PC-3 (cell line): ENCODE measurements around the gene SYNPO.

Source experiments
- EZH2 ChIP-seq: fragments of 300-600 bp; sonication (generic); IDR thresholded peaks from one replicate; pipeline ENCODE4 v1.6.1; 2017; ENCODE audit warnings: antibody characterized with exemption, mild to moderate bottlenecking, low read length; ENCODE audit not compliant: unreplicated experiment
- TF ChIP-seq, protein P1 (sequence below): fragments of 300-600 bp; sonication (generic); conservative IDR thresholded peaks from 2 replicates; pipeline ENCODE4 v1.5.1; 2017; ENCODE audit warnings: antibody characterized with exemption, low read depth, mild to moderate bottlenecking, low read length

DNA sequence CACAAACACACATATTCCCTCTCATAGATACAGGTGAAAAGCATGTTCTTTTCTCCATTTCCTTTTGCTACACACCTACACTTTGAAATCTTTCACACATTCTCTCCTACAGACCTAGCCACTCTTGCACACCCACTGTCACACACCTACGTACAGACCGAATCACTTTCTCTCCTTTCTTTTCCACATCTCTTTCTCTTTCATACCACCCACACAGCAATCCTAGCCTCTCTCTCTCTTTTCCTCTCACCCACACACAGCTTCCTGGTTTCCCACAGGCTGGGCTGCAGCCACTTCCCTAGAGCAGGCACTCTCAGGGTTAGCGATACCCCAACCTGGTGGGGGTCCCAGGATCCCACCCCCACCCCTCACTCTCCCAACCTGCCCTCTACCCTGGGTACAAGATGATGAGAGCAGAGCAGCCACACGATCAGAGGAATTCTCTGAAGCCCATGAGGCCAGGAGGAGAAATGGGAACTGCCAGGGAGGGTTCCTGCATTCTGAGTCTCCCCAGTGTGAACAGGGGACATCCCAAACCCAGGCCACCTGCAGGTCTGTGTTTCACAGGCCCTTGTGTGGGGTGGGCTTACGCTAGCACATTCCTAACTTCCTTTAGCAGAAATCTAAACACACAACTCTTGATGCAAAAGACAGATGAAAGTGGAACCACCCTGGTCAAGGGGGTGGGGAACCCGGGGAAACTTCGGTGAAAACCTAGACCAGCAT is 17.1 kb upstream of the SYNPO start:
- TF ChIP-seq EZH2 = no peak
- TF ChIP-seq, protein P1, sequence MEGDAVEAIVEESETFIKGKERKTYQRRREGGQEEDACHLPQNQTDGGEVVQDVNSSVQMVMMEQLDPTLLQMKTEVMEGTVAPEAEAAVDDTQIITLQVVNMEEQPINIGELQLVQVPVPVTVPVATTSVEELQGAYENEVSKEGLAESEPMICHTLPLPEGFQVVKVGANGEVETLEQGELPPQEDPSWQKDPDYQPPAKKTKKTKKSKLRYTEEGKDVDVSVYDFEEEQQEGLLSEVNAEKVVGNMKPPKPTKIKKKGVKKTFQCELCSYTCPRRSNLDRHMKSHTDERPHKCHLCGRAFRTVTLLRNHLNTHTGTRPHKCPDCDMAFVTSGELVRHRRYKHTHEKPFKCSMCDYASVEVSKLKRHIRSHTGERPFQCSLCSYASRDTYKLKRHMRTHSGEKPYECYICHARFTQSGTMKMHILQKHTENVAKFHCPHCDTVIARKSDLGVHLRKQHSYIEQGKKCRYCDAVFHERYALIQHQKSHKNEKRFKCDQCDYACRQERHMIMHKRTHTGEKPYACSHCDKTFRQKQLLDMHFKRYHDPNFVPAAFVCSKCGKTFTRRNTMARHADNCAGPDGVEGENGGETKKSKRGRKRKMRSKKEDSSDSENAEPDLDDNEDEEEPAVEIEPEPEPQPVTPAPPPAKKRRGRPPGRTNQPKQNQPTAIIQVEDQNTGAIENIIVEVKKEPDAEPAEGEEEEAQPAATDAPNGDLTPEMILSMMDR = no peak
